A549 (cell line): ENCODE results near the gene PDYN. TPM values are rescaled to one million over a fixed set of nuclear protein-coding genes. Genes with fewer than 3 reads are reported as not detected.

ENCODE experiments used
- ATAC-seq, 2 experiments: fragments of 200-7000 bp in 1 of 2; fragments of >200 bp in 1 of 2; cut with Nextera tagmentation in 1 of 2; cut with Tn5 transposase in 1 of 2; 3 replicates each; pipeline versions ENCODE4 v1.8.0 to v1.9.1; 2018 to 2020; ENCODE audit warnings: mild to moderate bottlenecking in 1 of 2, moderate library complexity in 1 of 2
- CTCF ChIA-PET: fragments of 300-600 bp; sonication (Branson Sonifier 250); formaldehyde crosslinking; extraction: SDS; loops from one replicate; lab custom pipeline; 2021; ENCODE audit warnings: antibody characterized with exemption, inconsistent platforms; lab: Yijun Ruan, JAX
- POLR2A ChIA-PET: fragments of 350-600 bp; formaldehyde crosslinking; extraction: SDS; loops from one replicate; lab custom pipeline; 2021; ENCODE audit warnings: antibody characterized with exemption, inconsistent platforms; lab: Yijun Ruan, JAX
- DNase-seq, 2 experiments: peaks; one replicate each; pipeline versions ENCODE4 v3.0.0 to v3.0.0-alpha.2; 2011 to 2016; ENCODE audit warnings: low read depth in 1 of 2, low spot score in 1 of 2
- FAIRE-seq: peaks from 2 replicates; lab custom pipeline; 2011; peaks lifted over from hg19 to GRCh38; lab: Jason Lieb, UNC
- H3K27ac ChIP-seq, 2 experiments: fragments of >200 bp; sonication (Bioruptor Twin); formaldehyde crosslinking; 3 replicates each; pipeline ENCODE4 v1.5.1; 2016 to 2017
- H3K4me1 ChIP-seq: fragments of >200 bp; sonication (Bioruptor Twin); formaldehyde crosslinking; 3 replicates; pipeline ENCODE4 v1.6.1; 2016
- H3K4me2 ChIP-seq: fragments of >200 bp; sonication (Bioruptor Twin); formaldehyde crosslinking; 3 replicates; pipeline ENCODE4 v1.6.1; 2016
- H3K4me3 ChIP-seq: fragments of >200 bp; sonication (Bioruptor Twin); formaldehyde crosslinking; 3 replicates; pipeline ENCODE4 v1.5.1; 2016
- H3K9me3 ChIP-seq: fragments of >200 bp; sonication (Bioruptor Twin); formaldehyde crosslinking; 3 replicates; pipeline ENCODE4 v1.6.1; 2016
- BHLHE40 ChIP-seq: IDR thresholded peaks from 2 replicates; pipeline ENCODE4 v1.6.1; 2012; ENCODE audit warnings: low read depth, low read length, inconsistent platforms
- CBX8 ChIP-seq: fragments of 200-600 bp; sonication (generic); IDR thresholded peaks from 2 replicates; pipeline ENCODE4 v1.6.1; 2016
- CEBPB ChIP-seq, 2 experiments: fragments of >200 bp in 1 of 2; sonication (Bioruptor Twin) in 1 of 2; formaldehyde crosslinking in 1 of 2; IDR thresholded peaks; 2 replicates each; pipeline ENCODE4 v1.6.1; 2012 to 2016
- CHD2 ChIP-seq: fragments of 150-350 bp; IDR thresholded peaks from 2 replicates; pipeline ENCODE4 v1.6.1; 2014; ENCODE audit warnings: low read length; ENCODE audit not compliant: partially characterized antibody
- EHF ChIP-seq: fragments of 250-450 bp; sonication (Bioruptor Pico); IDR thresholded peaks from 2 replicates; pipeline ENCODE4 v1.5.0; 2020; ENCODE audit warnings: mild to moderate bottlenecking
- FOSB ChIP-seq: fragments of 250-450 bp; sonication (Bioruptor Pico); IDR thresholded peaks from 2 replicates; pipeline ENCODE4 v1.5.0; 2020; ENCODE audit warnings: mild to moderate bottlenecking, moderate library complexity
- GATA3 ChIP-seq: IDR thresholded peaks from 2 replicates; pipeline ENCODE4 v1.6.1; 2012; ENCODE audit warnings: borderline replicate concordance
- HOXA7 ChIP-seq: fragments of 250-450 bp; sonication (Bioruptor Pico); IDR thresholded peaks from 2 replicates; pipeline ENCODE4 v1.5.0; 2020; ENCODE audit warnings: mild to moderate bottlenecking, moderate library complexity
- HOXB5 ChIP-seq: fragments of 250-450 bp; sonication (Bioruptor Pico); IDR thresholded peaks from 2 replicates; pipeline ENCODE4 v1.5.0; 2020; ENCODE audit warnings: mild to moderate bottlenecking, moderate library complexity
- KDM5A ChIP-seq: fragments of 200-600 bp; sonication (generic); IDR thresholded peaks from 2 replicates; pipeline ENCODE4 v1.6.1; 2016; ENCODE audit warnings: antibody characterized with exemption, mild to moderate bottlenecking
- MAFK ChIP-seq: fragments of 450-650 bp; IDR thresholded peaks from 2 replicates; pipeline ENCODE4 v1.6.1; 2014; ENCODE audit not compliant: partially characterized antibody
- NFE2L2 ChIP-seq: fragments of 150-350 bp; conservative IDR thresholded peaks from 2 replicates; pipeline ENCODE4 v1.6.1; 2014; ENCODE audit warnings: low read length
- PHF8 ChIP-seq: fragments of 200-600 bp; sonication (generic); IDR thresholded peaks from 2 replicates; pipeline ENCODE4 v1.6.1; 2016; ENCODE audit warnings: low read depth, mild to moderate bottlenecking, antibody characterized with exemption, moderate library complexity, borderline replicate concordance
- POLR2A ChIP-seq: IDR thresholded peaks from 2 replicates; pipeline ENCODE4 v1.6.1; 2012; ENCODE audit warnings: mild to moderate bottlenecking, low read length
- RAD21 ChIP-seq, 2 experiments: fragments of >200 bp in 1 of 2; sonication (Bioruptor Twin) in 1 of 2; formaldehyde crosslinking in 1 of 2; IDR thresholded peaks in 1 of 2; conservative IDR thresholded peaks in 1 of 2; 2 replicates in 1 of 2; 3 replicates in 1 of 2; pipeline ENCODE4 v1.6.1; 2012 to 2018; ENCODE audit warnings: inconsistent platforms in 1 of 2
- RARB ChIP-seq: fragments of 250-450 bp; sonication (Bioruptor Pico); IDR thresholded peaks from 2 replicates; pipeline ENCODE4 v1.8.0; 2021; ENCODE audit warnings: mild to moderate bottlenecking, moderate library complexity
- SMC3 ChIP-seq: fragments of >200 bp; sonication (Bioruptor Twin); formaldehyde crosslinking; IDR thresholded peaks from 3 replicates; pipeline ENCODE4 v1.6.1; 2018; ENCODE audit warnings: inconsistent platforms
- SREBF2 ChIP-seq: fragments of 450-650 bp; IDR thresholded peaks from 2 replicates; pipeline ENCODE4 v1.6.1; 2014; ENCODE audit warnings: mild to moderate bottlenecking, moderate library complexity
- TFCP2L1 ChIP-seq: fragments of 250-450 bp; sonication (Bioruptor Pico); IDR thresholded peaks from 2 replicates; pipeline ENCODE4 v1.5.0; 2021; ENCODE audit warnings: mild to moderate bottlenecking
- ZC3H11A ChIP-seq: fragments of 450-650 bp; IDR thresholded peaks from 2 replicates; pipeline ENCODE4 v1.6.1; 2014; ENCODE audit warnings: antibody characterized with exemption, mild to moderate bottlenecking
- ZNF302 ChIP-seq: fragments of 250-450 bp; sonication (Bioruptor Pico); IDR thresholded peaks from 2 replicates; pipeline ENCODE4 v1.9.0; 2021; ENCODE audit warnings: inconsistent platforms, mild to moderate bottlenecking, moderate library complexity
- WGBS: methylation state at CpG from one replicate; pipeline ENCODE4 v1.1.6; 2017; ENCODE audit errors: missing lambda C conversion rate; 5-methylcytosine and 5-hydroxymethylcytosine counted together
- polyA plus RNA-seq, 4 experiments: library from polyadenylated mRNA; depleted of rRNA in 3 of 4; stranded (reverse); fragments of >200 nt; fragmentation: RNase III in 1 of 4; extraction: RNeasy Plus Mini Kit Qiagen cat#74134 plus additional on column Dnase treatment in 1 of 4; gene quantifications; 2 replicates in 3 of 4; 3 replicates in 1 of 4; pipeline ENCODE4 v1.2.3, GENCODE V29; 2011 to 2017
- TF ChIP-seq, protein P1 (sequence below): IDR thresholded peaks from 2 replicates; pipeline ENCODE4 v1.6.1; 2012
- TF ChIP-seq, protein P2 (sequence below): IDR thresholded peaks from 2 replicates; pipeline ENCODE4 v1.6.1; 2012
- TF ChIP-seq, protein P3 (sequence below): fragments of 250-450 bp; sonication (Bioruptor Pico); IDR thresholded peaks from 2 replicates; pipeline ENCODE4 v1.5.0; 2021; ENCODE audit warnings: mild to moderate bottlenecking, moderate library complexity, borderline replicate concordance
- TF ChIP-seq, protein P4 (sequence below): fragments of >200 bp; sonication (Bioruptor Twin); formaldehyde crosslinking; IDR thresholded peaks from 3 replicates; pipeline ENCODE4 v1.6.1; 2016
- TF ChIP-seq, protein P5 (sequence below): fragments of 450-650 bp; IDR thresholded peaks from 2 replicates; pipeline ENCODE4 v1.6.1; 2014; ENCODE audit warnings: antibody characterized with exemption
- TF ChIP-seq, protein P6 (sequence below): IDR thresholded peaks from 2 replicates; pipeline ENCODE4 v1.6.1; 2012; ENCODE audit warnings: low read depth, borderline replicate concordance

PDYN gene
- polyA plus RNA-seq, 2 of the 4 experiments (the other 2 are of a cell fraction): not detected

DNA sequence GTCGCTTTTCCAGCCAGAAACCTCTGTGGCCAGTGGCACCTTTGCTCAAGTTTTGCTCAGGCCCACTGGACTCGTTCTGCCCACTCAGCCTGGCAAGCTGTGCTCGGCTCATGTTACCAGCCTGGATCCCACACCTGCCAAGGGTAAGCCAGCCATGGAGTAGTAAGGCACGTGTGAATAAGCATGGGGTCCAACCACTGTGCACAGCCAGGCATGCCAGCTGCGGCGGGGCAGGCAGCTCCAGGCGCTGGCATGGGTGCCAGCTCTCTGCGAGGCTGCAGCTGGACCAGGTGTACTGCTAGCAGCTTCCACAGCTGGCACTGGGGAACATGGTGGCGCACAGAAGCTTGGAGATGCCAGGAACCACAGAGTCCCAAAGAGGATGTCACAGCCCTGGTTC is 32.1 kb upstream of the PDYN start:
- FAIRE-seq (no peak), ATAC-seq (no peak), DNase-seq (no peak)
- no peaks in the 10 kb centered on the region; the same call in 2 of the 3 replicates for H3K9me3 ChIP-seq
- H3K4me1 ChIP-seq: no peaks in the 10 kb centered on the region
- no peak for TF ChIP-seq ZNF302 (CRISPR knock-in tag)
- no peak for TF ChIP-seq SREBF2
- no peak for TF ChIP-seq BHLHE40
- no peak for TF ChIP-seq CBX8
- no peak for TF ChIP-seq FOSB (CRISPR knock-in tag)
- no peak for TF ChIP-seq MAFK
- no peak for TF ChIP-seq PHF8
- no peak for TF ChIP-seq SMC3
- 0% methylated on average over 6 of the region's 9 CpGs for WGBS
- ChIA-PET POLR2A (no interaction called here), CTCF (interaction anchor here (0.9 to 3.2 kb wide), 3 partner anchors 19 to 147 kb away, joined by 3 to 15 read pairs (median 8); no protein-coding TSS in a partner anchor)
- no peak overlapping the region for H3K4me3 ChIP-seq
- H3K4me2 ChIP-seq: no peak overlapping the region
- H3K27ac ChIP-seq: no peak overlapping the region

DNA sequence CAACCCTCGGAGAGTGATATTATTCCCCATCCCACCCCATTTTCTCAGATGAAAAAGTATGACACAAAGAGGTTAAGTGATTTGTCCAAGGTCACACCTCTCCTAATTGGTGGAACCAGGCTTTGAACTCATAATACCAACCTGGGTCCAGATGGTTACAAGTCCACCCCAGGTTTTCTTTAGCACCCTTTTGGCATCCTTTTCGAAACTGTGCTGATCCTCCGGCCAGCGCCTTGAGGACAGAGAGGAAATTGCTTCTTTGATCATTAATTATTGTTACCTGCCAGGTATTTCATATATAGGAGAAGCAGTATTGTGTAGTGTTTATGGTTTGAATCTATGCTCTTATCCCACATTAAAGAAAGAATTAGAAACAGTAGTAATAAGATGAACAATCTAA is 29.3 kb upstream of the PDYN start:
- DNase-seq (no peak), FAIRE-seq (no peak), ATAC-seq (no peak)
- TF ChIP-seq KDM5A (no peak), RAD21 (conservative IDR thresholded peaks at IDR 0.05 in 1 of 2, IDR thresholded peaks at IDR 0.05 in 1 of 2) (no peak)
- TF ChIP-seq, protein P1, sequence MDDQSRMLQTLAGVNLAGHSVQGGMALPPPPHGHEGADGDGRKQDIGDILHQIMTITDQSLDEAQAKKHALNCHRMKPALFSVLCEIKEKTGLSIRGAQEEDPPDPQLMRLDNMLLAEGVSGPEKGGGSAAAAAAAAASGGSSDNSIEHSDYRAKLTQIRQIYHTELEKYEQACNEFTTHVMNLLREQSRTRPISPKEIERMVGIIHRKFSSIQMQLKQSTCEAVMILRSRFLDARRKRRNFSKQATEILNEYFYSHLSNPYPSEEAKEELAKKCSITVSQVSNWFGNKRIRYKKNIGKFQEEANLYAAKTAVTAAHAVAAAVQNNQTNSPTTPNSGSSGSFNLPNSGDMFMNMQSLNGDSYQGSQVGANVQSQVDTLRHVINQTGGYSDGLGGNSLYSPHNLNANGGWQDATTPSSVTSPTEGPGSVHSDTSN: no peak
- Histone ChIP-seq H3K9me3 (no peaks in the 10 kb centered on the region; the same call in 1 of the 3 replicates), H3K27ac (no peak overlapping the region), H3K4me1 (no peaks in the 10 kb centered on the region), H3K4me2 (no peak overlapping the region), H3K4me3 (no peak overlapping the region)
- POLR2A ChIA-PET: no interaction called here
- CTCF ChIA-PET: interaction anchor here (7.6 kb wide), 1 partner anchor 15 kb away, joined by 61 read pairs; no protein-coding TSS in a partner anchor
- 0% methylated on average over 4 of the region's 4 CpGs for WGBS

DNA sequence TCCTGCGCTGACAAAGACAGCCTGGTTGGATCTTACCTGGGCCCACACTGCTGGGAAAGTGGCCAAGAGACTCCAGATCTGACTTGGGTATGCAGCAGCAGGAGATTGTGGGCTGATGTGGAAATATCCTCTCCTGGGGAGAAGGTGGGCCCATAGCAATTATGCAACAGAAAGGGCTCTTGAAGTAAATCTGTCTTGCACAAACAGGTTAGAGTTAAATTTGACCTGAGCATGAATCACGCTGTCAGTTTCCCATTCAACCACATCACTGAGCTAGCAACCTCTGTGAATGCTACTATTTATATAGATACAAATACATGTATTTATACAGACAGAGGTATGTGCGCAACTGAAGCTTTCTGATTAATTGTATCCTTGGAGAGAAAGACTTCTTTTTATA is 28.3 kb upstream of the PDYN start:
- Histone ChIP-seq H3K4me2 (no peak overlapping the region), H3K4me3 (no peak overlapping the region)
- no peak for FAIRE-seq
- TF ChIP-seq, protein P2, sequence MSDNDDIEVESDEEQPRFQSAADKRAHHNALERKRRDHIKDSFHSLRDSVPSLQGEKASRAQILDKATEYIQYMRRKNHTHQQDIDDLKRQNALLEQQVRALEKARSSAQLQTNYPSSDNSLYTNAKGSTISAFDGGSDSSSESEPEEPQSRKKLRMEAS: no peak
- TF ChIP-seq TFCP2L1 (CRISPR knock-in tag) (no peak), CBX8 (no peak), CHD2 (no peak), EHF (CRISPR knock-in tag) (no peak), RARB (no peak), CEBPB (IDR thresholded peaks at IDR 0.05) (no peak), POLR2A (no peak)
- TF ChIP-seq, all 56 proteins: peak for 0
- ChIA-PET POLR2A (no interaction called here), CTCF (interaction anchor here (7.6 kb wide), 1 partner anchor 14 kb away, joined by 61 read pairs; no protein-coding TSS in a partner anchor)
- Histone ChIP-seq H3K9me3 (no peaks in the 10 kb centered on the region; the same call in 1 of the 3 replicates), H3K4me1 (no peaks in the 10 kb centered on the region), H3K27ac (no peak overlapping the region)
- 7% methylated on average over 3 of the region's 3 CpGs for WGBS
- ATAC-seq (no peak), DNase-seq (no peak)

DNA sequence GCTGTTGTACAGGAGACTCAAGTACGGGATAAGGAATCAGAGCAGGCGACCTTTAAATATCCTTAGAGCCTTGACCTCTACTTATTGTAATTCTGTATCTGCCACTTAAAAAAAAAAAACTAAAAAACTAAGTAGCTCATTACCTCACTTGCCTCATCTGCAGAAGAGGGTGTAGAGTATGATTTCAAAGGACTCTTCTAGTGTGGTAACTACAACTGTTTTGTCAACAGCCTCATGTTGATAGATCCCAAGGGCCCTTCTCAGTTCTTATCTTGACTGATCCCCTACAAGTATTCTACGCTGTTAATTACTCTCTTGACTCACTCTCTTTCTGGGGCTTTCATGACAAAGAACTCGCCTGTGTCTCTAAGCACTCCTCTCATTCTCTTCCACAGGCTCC is 16.7 kb upstream of the PDYN start:
- DNase-seq: no peak
- no peak for ATAC-seq
- peaks cover 5% of the 10 kb centered on the region; the same call in 2 of the 3 replicates for H3K9me3 ChIP-seq
- no peak overlapping the region for H3K4me2 ChIP-seq
- POLR2A ChIA-PET: interaction anchor here (0.6 kb wide), 1 partner anchor 667 kb away, joined by 3 read pairs; no protein-coding TSS in a partner anchor
- WGBS: 4% methylated on average over 4 of the region's 4 CpGs
- H3K4me1 ChIP-seq: no peaks in the 10 kb centered on the region
- H3K4me3 ChIP-seq: no peak overlapping the region
- H3K27ac ChIP-seq: no peak overlapping the region
- CTCF ChIA-PET: interaction anchor here (0.6 to 6.9 kb wide), 4 partner anchors 9 to 163 kb away, joined by 3 to 100 read pairs (median 32); no protein-coding TSS in a partner anchor
- FAIRE-seq: no peak
- TF ChIP-seq, protein P3, sequence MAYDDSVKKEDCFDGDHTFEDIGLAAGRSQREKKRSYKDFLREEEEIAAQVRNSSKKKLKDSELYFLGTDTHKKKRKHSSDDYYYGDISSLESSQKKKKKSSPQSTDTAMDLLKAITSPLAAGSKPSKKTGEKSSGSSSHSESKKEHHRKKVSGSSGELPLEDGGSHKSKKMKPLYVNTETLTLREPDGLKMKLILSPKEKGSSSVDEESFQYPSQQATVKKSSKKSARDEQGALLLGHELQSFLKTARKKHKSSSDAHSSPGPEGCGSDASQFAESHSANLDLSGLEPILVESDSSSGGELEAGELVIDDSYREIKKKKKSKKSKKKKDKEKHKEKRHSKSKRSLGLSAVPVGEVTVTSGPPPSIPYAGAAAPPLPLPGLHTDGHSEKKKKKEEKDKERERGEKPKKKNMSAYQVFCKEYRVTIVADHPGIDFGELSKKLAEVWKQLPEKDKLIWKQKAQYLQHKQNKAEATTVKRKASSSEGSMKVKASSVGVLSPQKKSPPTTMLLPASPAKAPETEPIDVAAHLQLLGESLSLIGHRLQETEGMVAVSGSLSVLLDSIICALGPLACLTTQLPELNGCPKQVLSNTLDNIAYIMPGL (CRISPR knock-in tag): no peak
- TF ChIP-seq GATA3 (no peak), HOXA7 (CRISPR knock-in tag) (no peak), FOSB (CRISPR knock-in tag) (no peak), CBX8 (no peak), HOXB5 (CRISPR knock-in tag) (no peak), RAD21 (conservative IDR thresholded peaks at IDR 0.05 in 1 of 2, IDR thresholded peaks at IDR 0.05 in 1 of 2) (no peak), ZC3H11A (no peak), NFE2L2 (no peak)
- TF ChIP-seq, protein P4, sequence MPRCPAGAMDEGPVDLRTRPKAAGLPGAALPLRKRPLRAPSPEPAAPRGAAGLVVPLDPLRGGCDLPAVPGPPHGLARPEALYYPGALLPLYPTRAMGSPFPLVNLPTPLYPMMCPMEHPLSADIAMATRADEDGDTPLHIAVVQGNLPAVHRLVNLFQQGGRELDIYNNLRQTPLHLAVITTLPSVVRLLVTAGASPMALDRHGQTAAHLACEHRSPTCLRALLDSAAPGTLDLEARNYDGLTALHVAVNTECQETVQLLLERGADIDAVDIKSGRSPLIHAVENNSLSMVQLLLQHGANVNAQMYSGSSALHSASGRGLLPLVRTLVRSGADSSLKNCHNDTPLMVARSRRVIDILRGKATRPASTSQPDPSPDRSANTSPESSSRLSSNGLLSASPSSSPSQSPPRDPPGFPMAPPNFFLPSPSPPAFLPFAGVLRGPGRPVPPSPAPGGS: no peak
- TF ChIP-seq, protein P5, sequence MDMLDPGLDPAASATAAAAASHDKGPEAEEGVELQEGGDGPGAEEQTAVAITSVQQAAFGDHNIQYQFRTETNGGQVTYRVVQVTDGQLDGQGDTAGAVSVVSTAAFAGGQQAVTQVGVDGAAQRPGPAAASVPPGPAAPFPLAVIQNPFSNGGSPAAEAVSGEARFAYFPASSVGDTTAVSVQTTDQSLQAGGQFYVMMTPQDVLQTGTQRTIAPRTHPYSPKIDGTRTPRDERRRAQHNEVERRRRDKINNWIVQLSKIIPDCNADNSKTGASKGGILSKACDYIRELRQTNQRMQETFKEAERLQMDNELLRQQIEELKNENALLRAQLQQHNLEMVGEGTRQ: no peak
- TF ChIP-seq, protein P6, sequence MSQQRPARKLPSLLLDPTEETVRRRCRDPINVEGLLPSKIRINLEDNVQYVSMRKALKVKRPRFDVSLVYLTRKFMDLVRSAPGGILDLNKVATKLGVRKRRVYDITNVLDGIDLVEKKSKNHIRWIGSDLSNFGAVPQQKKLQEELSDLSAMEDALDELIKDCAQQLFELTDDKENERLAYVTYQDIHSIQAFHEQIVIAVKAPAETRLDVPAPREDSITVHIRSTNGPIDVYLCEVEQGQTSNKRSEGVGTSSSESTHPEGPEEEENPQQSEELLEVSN: no peak
